NT2/D1 (cell line): ENCODE measurements around the gene PAQR8.

Experiments used
- YY1 ChIP-seq: IDR thresholded peaks from 2 replicates; pipeline ENCODE4 v1.6.1; 2011; ENCODE audit not compliant: insufficient read length, insufficient read depth
- ZNF274 ChIP-seq: IDR thresholded peaks from 2 replicates; pipeline ENCODE4 v1.6.1; 2011; ENCODE audit warnings: mild to moderate bottlenecking, low read depth, low read length

GRCh38 chr6:52333840-52334200 lies 28.1 kb upstream of the PAQR8 start:
- TF ChIP-seq YY1 = no peak
- no peak for TF ChIP-seq ZNF274
